IMR-90 (cell line): ENCODE measurements around the gene DGKZ. TPM values are rescaled to one million over a fixed set of nuclear protein-coding genes. Genes with fewer than 3 reads are reported as not detected.

Experiments used
- ATAC-seq: fragments of 200-7000 bp; cut with Tn5 transposase; 2 replicates; pipeline ENCODE4 v1.9.1; 2020; ENCODE audit warnings: low read depth, mild to moderate bottlenecking, moderate library complexity
- BruUV-seq: library from RNA; stranded (reverse); fragments of 400-500 nt; replicated peaks from 2 replicates; lab custom pipeline; 2021; lab: Mats Ljungman, UMichigan
- CTCF ChIA-PET: fragments of 300-600 bp; formaldehyde crosslinking; extraction: SDS; loops from one replicate; lab custom pipeline; 2021; ENCODE audit warnings: antibody characterized with exemption; lab: Yijun Ruan, JAX
- POLR2A ChIA-PET: fragments of 300-600 bp; sonication (Branson Sonifier 250); formaldehyde crosslinking; loops from one replicate; lab custom pipeline; 2022; ENCODE audit warnings: antibody characterized with exemption; ENCODE audit not compliant: unreplicated experiment; lab: Charles Lee
- DNase-seq: peaks from one replicate; pipeline ENCODE4 v3.0.0; 2013
- H2AFZ ChIP-seq: replicated peaks from 2 replicates; pipeline ENCODE3; 2013; ENCODE audit warnings: low read length, mild to moderate bottlenecking; ENCODE audit not compliant: poor library complexity
- H2AK5ac ChIP-seq: 2 replicates; pipeline ENCODE4 v1.6.1; 2013; ENCODE audit warnings: low read depth, low read length, inconsistent platforms
- H2AK9ac ChIP-seq: replicated peaks from 2 replicates; pipeline ENCODE3; 2013; ENCODE audit warnings: mild to moderate bottlenecking, low read depth, low read length, moderate library complexity; ENCODE audit not compliant: poor library complexity
- H2BK120ac ChIP-seq: 2 replicates; pipeline ENCODE4 v1.6.1; 2013; ENCODE audit warnings: low read depth, low read length, inconsistent platforms
- H2BK15ac ChIP-seq: 3 replicates; pipeline ENCODE4 v1.6.1; 2013; ENCODE audit warnings: low read depth, low read length, inconsistent platforms
- H2BK20ac ChIP-seq: 2 replicates; pipeline ENCODE4 v1.6.1; 2013; ENCODE audit warnings: low read depth, mild to moderate bottlenecking, inconsistent platforms, low read length, moderate library complexity
- H2BK5ac ChIP-seq: 2 replicates; pipeline ENCODE4 v1.6.1; 2013; ENCODE audit warnings: mild to moderate bottlenecking, low read depth, low read length, inconsistent platforms; ENCODE audit not compliant: poor library complexity, severe bottlenecking
- H3K14ac ChIP-seq: replicated peaks from 2 replicates; pipeline ENCODE4 v1.6.1; 2013; ENCODE audit warnings: low read depth, low read length, inconsistent platforms
- H3K18ac ChIP-seq: 2 replicates; pipeline ENCODE4 v1.6.1; 2013; ENCODE audit warnings: low read depth, low read length, control low read depth
- H3K23ac ChIP-seq: 2 replicates; pipeline ENCODE4 v1.6.1; 2013; ENCODE audit warnings: low read depth, low read length, inconsistent platforms
- H3K27ac ChIP-seq: 2 replicates; pipeline ENCODE4 v1.5.1; 2013; ENCODE audit warnings: mild to moderate bottlenecking, control low read depth, low read length; ENCODE audit not compliant: insufficient read depth
- H3K27me3 ChIP-seq: 2 replicates; pipeline ENCODE4 v1.6.1; 2013; ENCODE audit warnings: low read length; ENCODE audit not compliant: control insufficient read depth, insufficient read depth
- H3K36me3 ChIP-seq: 2 replicates; pipeline ENCODE4 v1.6.1; 2013; ENCODE audit warnings: low read length, mixed read lengths; ENCODE audit not compliant: control insufficient read depth, insufficient read depth
- H3K4ac ChIP-seq: 2 replicates; pipeline ENCODE4 v1.6.1; 2013; ENCODE audit warnings: low read depth, low read length, inconsistent platforms
- H3K4me1 ChIP-seq: 2 replicates; pipeline ENCODE4 v1.6.1; 2013; ENCODE audit warnings: low read length, mixed read lengths; ENCODE audit not compliant: control insufficient read depth, insufficient read depth
- H3K4me2 ChIP-seq: 2 replicates; pipeline ENCODE4 v1.6.1; 2013; ENCODE audit warnings: low read depth, mild to moderate bottlenecking, control low read depth, low read length, moderate library complexity
- H3K4me3 ChIP-seq: 2 replicates; pipeline ENCODE4 v1.5.1; 2013; ENCODE audit warnings: low read depth, mild to moderate bottlenecking, control low read depth, low read length, moderate library complexity; ENCODE audit not compliant: insufficient read depth
- H3K56ac ChIP-seq: 2 replicates; pipeline ENCODE4 v1.6.1; 2013; ENCODE audit warnings: low read length, inconsistent platforms; ENCODE audit not compliant: insufficient read depth; ENCODE audit errors: extremely low read depth
- H3K79me1 ChIP-seq, 2 experiments: 2 replicates each; pipeline ENCODE4 v1.6.1; 2013; ENCODE audit warnings: low read length in 2 of 2, inconsistent platforms in 1 of 2, low read depth in 1 of 2
- H3K9ac ChIP-seq: 2 replicates; pipeline ENCODE4 v1.6.1; 2013; ENCODE audit warnings: low read depth, low read length, control low read depth
- H3K9me1 ChIP-seq: 2 replicates; pipeline ENCODE4 v1.6.1; 2013; ENCODE audit warnings: low read length, inconsistent platforms; ENCODE audit not compliant: insufficient read depth
- H3K9me3 ChIP-seq: 2 replicates; pipeline ENCODE4 v1.6.1; 2013; ENCODE audit warnings: low read length; ENCODE audit not compliant: control insufficient read depth, insufficient read depth
- H4K20me1 ChIP-seq: 2 replicates; pipeline ENCODE4 v1.6.1; 2013; ENCODE audit warnings: low read length, inconsistent platforms; ENCODE audit not compliant: insufficient read depth
- H4K5ac ChIP-seq: 2 replicates; pipeline ENCODE4 v1.6.1; 2013; ENCODE audit warnings: mild to moderate bottlenecking, low read depth, low read length, control low read depth
- H4K8ac ChIP-seq, 2 experiments: 2 replicates each; pipeline ENCODE4 v1.6.1; 2013; ENCODE audit warnings: low read depth in 2 of 2, low read length in 2 of 2, control low read depth in 1 of 2, inconsistent platforms in 1 of 2
- H4K91ac ChIP-seq: 2 replicates; pipeline ENCODE4 v1.6.1; 2013; ENCODE audit warnings: low read depth, low read length, inconsistent platforms; ENCODE audit not compliant: insufficient read depth
- FOS ChIP-seq: fragments of 150-350 bp; IDR thresholded peaks from 2 replicates; pipeline ENCODE4 v1.6.1; 2016; ENCODE audit warnings: low read depth, low read length
- MAFK ChIP-seq: IDR thresholded peaks from 2 replicates; pipeline ENCODE4 v1.6.1; 2012; ENCODE audit warnings: low read depth, low read length, improper control_type of control experiment
- WGBS, 2 experiments: methylation state at CpG; one replicate each; pipeline versions ENCODE4 v1.1.5 to v1.1.7; 2013; ENCODE audit warnings: missing lambda C conversion rate in 2 of 2; ENCODE audit not compliant: insufficient read length in 1 of 2; ENCODE audit errors: extremely low coverage in 2 of 2; 5-methylcytosine and 5-hydroxymethylcytosine counted together
- dilution Hi-C: fragments of 300-500 bp; cut with HindIII; formaldehyde crosslinking; loops from one replicate; pipeline ENCODE4 v1.14.3; 2018; ENCODE audit warnings: low sequenced_read_pairs; ENCODE audit not compliant: unreplicated experiment
- in situ Hi-C: fragments of 300-500 bp; cut with MboI; formaldehyde crosslinking; loops from 3 replicates; pipeline ENCODE4 v1.14.3; 2019; ENCODE audit warnings: low sequenced_read_pairs, inconsistent platforms, mixed read lengths
- intact Hi-C: fragments of 100-400 bp; cut with micrococcal nuclease; formaldehyde crosslinking; loops from 2 replicates; pipeline ENCODE4 v1.10.0; 2022
- polyA plus RNA-seq, 3 experiments: library from polyadenylated mRNA; depleted of rRNA; stranded (reverse); fragments of >200 nt; gene quantifications; 2 replicates each; pipeline ENCODE4 v1.2.3, GENCODE V29; 2012; ENCODE audit warnings: low replicate concordance in 1 of 3
- total RNA-seq: library from RNA; depleted of rRNA; stranded (reverse); fragments of >200 nt; gene quantifications from 2 replicates; pipeline ENCODE4 v1.2.3, GENCODE V29; 2012

DGKZ gene
- total and polyA plus RNA-seq, 2 of the 4 experiments (the other 2 are of a cell fraction): 46.8 to 62.0 TPM

- H3K27ac ChIP-seq: no peak overlapping the region
- DNase-seq: no peak
Observed at GRCh38 chr11:46402957-46403902, 56.0 kb downstream of the DGKZ start.

More at GRCh38 chr11:46402957-46403902, 56.0 kb downstream of the DGKZ start:
- ChIA-PET CTCF (no interaction called here), POLR2A (interaction anchor here (0.6 kb wide), 1 partner anchor 297 kb away, joined by 4 read pairs; the partner anchor contains the start of gene ARHGAP1)
- Histone ChIP-seq H3K4ac (no peak overlapping the region), H3K27me3 (no peaks in the 10 kb centered on the region), H3K23ac (0 out of 2 replicates have a peak overlapping the region, but pooled peaks have one; percentile 38), H3K4me2 (no peak overlapping the region), H2BK5ac (no peak overlapping the region), H3K4me1 (peaks cover 8% of the 10 kb centered on the region; the same call in 1 of the 2 replicates), H3K56ac (no peak overlapping the region), H3K36me3 (peaks cover 18% of the 10 kb centered on the region), H3K9me1 (peaks cover 15% of the 10 kb centered on the region), H3K4me3 (no peak overlapping the region), H2AK9ac (no peak overlapping the region), H2AFZ (no peak overlapping the region), H2BK120ac (no peak overlapping the region), H3K79me1 (peaks cover 0 to 12% of the 10 kb centered on the region in 2 experiments; a peak in 2 of 4 replicates), H2AK5ac (no peak overlapping the region), H2BK15ac (no peak overlapping the region), H3K14ac (no peak overlapping the region), H4K20me1 (no peaks in the 10 kb centered on the region; the same call in none of the 2 replicates), H2BK20ac (no peak overlapping the region), H3K9me3 (no peaks in the 10 kb centered on the region), H4K8ac (no peak overlapping the region), H3K9ac (no peak overlapping the region), H3K18ac (no peak overlapping the region), H4K91ac (no peak overlapping the region), H4K5ac (no peak overlapping the region)
- in situ Hi-C loops: no loop called here
- no TSS peak for BruUV-seq
- dilution Hi-C loops: no loop called here
- intact Hi-C loops: no loop called here
- ATAC-seq: no peak
- 67% methylated on average over 2 of the region's 6 CpGs; no CpG with 5 or more reads in 1 of the 2 experiments for WGBS, 2 experiments
- TF ChIP-seq MAFK (peak; percentile 66), FOS (no peak)
